Putamen (tissue), 1 donor: ENCODE data around the gene TASP1.
"Not testable (repeated sequence)": the region's sequence is repeated elsewhere in the genome, so short reads cannot be mapped to it uniquely, and the experiment has no call there.

Source experiments
- DNase-seq: peaks from one replicate; pipeline ENCODE4 v3.0.0-alpha.2; 2016; ENCODE audit warnings: low spot score

Gene TASP1

DNA sequence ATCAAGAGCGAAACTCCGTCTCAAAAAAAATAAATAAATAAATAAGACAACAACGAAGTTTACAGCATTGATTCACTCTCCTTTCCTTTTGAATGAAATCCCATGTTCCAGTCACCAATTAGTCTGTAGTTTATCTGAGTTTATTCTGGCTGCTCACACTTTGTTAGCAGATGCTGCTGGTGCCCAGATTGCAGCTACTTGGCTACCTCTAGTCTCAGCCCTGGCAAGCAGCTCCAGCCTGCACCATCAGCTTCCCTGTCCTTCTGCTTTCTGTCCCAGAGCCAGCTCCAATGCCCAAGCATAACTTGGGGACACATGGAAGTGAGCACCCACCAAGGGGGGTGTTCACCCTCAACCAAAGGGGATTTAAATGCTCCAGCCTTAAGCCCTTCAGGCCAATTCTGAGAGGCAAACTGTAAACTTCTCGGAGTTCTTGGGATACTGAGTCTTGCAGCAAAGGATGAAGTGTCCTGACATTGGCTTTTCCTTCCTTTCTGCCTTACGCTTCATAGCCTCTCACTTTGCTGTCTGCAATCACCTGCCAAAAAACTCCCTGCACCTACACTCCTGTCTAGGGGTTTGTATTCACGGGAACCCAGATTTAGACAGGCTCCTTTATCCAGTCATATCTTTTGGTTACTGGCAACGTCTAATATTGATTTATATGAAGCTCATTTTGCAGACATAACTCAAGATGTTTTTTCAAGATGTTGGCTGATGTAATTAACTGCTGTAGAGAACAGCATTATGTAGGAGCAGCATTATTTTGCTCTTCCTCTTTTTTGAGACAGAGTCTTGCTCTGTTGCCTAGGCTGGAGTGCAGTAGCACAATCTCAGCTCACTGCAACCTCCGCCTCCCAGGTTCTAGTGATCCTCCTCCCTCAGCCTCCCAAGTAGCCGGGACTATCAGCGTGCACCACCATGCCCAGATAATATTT lies 9.8 kb upstream of the TASP1 start:
- no peak for DNase-seq

DNA sequence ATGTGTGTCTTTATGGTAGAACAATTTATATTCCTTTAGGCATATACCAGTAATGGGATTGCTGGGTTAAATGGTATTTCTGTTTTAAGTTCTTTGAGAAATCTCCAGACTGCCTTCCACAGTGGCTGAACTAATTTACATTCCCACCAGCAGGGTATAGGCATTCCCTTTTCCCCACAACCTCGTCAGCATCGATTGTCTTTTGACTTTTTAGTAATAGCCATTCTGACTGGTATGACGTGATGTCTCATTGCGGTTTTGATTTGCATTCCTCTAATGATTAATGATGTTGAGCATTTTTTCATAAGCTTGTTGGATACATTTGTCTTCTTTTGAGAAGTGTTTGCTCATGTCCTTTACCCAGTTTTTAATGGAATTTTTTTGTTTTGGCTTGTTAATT lies 5.3 kb upstream of the TASP1 start:
- no peak for DNase-seq

DNA sequence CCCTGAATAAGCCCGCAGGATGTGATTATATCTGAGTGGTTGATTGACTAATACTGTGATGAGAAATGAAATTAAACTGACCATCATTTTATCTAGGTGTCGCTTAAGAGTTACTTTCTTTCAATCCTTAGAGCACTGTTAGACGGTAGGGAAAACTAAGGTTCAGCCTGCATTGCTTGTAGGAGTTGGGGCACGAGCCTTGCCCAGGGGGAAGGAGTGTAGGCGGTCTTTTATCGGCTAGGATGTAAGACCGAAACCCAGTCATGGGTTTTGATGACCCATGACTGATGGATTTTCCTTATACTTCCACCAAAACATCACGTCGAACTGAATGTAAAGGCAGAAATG lies 392 bp upstream of the TASP1 start:
- no peak for DNase-seq

DNA sequence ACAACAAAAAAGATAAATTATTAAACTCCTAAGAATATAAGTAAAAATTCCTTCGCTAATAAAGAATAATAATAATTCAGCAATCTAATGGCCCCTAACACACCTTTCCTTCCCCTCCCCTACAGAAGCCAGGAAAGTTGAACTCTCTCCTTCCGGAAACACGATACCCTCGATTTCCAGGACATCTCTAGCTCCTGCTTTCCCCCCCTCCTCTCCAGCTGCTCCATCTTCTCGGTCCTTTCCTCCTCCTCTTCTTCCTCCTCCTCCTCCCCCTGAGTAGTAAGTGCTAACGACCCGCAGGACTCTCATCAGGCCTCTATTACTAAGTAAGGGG lies 603 bp downstream of the TASP1 start:
- DNase-seq, result no peak

DNA sequence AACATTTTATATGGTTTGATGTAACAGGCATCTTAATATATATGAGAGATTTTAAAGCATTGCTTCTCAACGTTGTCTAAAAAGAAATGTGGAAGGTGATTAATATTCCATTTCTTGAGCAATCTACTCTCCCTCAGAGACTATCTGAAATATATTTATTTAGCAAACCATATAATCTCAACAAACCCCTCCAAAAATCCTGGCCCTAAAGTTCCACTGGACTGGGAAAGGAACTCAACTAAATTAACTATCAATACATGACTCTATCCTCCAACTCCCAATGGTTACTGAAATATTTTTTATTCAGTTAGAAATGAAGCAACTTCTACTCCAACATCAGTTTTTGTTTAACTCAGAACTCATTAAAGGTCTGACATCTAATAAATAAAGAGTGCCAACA lies 6.3 kb downstream of the TASP1 start:
- no peak for DNase-seq

DNA sequence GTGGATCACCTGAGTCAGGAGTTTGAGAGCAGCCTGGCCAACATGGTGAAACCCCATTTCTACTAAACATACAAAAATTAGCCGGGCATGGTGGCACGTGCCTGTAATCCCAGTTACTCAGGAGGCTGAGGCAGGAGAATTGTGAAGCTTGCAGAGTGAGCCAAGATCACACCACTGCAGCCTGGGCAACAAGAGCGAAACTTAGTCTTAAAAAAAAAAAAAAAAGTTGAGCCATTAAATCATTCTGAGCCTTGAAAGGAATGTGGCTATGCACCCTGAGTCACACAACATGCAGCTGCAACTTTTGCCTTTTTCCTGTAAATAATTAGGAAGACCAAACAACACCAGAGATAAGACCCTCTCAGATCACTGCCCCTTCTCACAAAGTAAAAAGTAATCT lies 11.2 kb downstream of the TASP1 start:
- DNase-seq, result not testable (repeated sequence)

DNA sequence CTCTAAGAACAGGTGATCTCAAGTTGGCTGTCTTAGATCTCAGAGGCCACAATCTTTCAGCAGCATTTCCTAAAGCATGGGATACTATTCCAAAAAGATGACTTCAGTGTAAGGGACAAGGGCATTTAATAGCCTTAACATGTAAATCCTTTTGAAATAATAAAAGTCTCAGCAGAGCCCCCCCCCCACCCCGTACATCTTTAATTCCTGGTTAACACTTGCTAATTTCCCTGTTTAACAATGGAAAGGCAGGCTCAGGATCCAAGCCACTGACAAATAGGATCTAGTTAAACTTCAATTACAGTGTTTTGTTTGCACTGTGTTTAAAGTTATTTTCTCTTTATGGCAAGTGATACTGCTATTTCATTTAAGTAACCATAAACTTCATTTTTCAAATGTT lies 12.0 kb downstream of the TASP1 start:
- DNase-seq, result no peak

DNA sequence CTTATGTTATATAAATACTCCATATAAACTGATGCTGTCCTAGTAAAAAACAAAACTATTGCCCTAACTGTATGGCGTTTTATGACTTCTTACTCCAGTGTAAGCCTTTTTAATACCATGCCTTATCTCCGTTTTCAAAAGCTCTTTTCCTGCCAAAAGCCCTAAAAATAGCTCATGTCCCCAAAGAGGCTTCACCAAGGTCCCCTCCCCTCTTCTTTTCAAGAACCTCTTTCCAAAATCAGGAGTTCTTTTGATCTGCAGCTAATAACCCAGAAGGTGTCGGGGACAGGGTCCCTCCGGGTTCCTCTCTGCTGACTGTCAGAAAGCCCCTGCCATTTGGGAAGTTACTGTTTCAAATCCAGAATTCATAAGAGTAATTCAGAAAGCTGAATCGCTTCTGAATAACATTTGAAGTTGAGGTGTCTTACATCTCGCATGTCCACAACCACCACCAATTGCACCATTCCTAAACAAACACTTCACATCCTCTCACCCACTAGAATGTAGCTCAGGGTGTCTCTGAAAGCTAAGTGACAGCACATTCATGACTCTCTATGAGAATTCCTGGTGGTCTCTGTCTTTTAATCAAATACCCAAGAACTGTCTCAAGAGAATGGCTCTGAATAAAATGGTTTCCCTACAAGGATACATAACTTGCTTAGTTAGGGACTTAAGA lies 13.3 kb downstream of the TASP1 start:
- DNase-seq, result no peak

DNA sequence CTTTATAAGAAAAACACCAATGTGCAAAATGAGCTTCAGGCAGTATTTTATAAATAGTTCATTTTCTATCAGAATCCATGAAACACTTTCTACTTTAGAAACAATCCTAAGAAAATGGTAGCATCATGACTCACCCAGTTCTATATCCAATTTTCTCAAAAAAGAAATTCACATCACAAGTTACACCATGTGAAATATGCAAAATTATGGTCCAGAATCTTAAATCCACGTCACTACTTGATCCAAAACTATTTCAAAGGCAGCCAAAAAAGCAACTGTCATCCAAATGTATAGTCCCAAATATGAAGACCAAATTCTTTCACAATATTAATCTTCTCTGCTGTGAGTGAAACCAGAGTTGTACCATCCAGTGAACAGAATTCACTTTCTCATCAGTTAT lies 19.3 kb downstream of the TASP1 start:
- not testable (repeated sequence) for DNase-seq

DNA sequence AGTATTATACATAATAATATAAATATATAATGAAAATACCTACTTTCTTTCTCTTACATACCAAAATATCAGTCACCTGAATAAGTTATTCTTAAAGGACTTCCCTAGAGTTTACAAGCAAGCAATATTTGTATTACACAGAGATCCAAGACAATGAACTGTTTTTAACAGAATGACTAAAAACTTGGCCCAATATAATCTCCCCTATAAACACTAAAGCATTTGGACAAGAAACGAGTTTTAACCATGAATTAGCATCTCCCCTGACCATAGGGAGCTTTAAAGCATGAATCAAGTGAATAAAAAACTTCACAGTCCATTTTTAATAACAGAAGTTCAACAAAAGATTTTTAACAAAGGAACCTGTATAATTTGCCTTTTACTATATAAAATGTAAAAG lies 20.3 kb downstream of the TASP1 start:
- not testable (repeated sequence) for DNase-seq

DNA sequence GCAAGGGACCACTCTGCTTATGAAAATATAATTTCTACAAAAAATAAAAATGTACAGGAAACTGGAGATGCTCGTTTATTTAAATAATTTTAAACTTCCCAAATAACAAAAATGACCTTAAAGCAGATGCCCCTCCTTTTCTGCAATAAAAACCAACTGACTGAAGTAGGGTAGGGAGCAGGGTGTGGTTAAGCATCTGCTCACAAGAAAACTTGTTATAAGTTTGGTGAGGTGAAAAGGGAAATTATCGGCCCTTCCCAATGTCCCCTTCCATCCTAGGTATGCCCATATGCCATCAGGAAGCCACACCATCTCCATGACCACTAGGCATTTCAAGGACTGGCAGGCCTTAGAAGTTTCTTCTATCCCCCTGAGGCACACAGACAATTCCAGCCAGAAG lies 21.1 kb downstream of the TASP1 start:
- not testable (repeated sequence) for DNase-seq

DNA sequence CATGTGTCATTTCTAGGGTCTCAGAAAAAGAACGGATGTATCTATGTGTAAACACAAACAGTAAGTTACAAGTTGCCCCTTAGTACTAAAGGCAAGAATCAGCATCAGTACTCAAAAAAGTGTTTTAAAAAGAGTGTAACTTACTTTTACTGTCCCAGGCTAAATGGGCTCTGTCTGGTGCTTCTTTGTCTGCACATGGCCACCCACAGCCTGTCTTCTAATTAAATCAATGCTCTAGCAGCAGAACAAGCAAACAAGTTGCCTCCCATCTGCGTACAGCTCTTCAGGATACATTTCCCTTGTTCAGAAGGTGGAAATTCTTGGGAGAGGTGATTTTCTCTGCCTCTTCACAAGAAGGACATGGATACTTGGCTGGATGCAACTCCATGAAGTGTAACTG lies 22.0 kb downstream of the TASP1 start:
- not testable (repeated sequence) for DNase-seq

DNA sequence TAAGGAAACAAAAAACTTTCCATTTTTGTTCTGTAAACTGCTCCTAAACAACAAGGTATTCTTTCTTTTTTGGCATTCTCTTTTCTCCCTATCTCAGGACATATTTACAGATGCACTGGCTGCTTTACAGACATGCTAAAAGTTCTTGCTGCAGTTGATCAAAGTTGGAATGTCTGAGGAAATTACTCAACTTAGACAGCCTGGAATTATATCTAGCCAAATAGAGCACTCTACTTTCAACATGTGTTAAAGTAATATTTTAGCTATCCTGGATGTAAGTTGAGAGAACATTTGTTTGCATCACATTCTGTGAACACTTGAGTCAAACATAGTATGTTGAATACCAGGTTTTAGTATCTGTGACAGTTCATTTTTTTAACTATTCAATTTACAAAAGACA lies 24.8 kb downstream of the TASP1 start:
- DNase-seq, result no peak

DNA sequence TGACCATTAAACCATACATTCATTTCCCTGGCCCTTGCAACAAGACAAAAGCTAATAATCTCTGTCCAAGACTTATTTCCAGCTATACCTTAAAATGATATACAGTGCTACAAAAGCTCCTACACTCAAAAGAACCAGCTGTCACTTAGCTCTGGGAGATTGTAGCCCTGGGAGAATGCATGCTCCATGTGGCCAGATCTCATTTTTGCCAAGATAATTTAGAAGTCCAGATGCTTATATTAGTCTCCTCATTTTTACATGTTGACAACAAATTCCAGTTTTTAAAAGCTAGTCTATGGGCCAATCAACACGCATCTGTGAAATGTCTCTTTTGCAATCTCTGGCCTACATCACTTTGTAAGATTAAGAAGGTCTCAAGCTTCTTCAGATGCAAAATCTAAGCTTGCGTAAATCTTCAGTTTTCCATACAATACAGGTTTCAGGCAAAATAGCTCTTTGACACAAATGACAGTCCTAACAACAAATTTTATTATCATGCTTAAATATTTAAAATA lies 27.1 kb downstream of the TASP1 start:
- DNase-seq, result no peak

DNA sequence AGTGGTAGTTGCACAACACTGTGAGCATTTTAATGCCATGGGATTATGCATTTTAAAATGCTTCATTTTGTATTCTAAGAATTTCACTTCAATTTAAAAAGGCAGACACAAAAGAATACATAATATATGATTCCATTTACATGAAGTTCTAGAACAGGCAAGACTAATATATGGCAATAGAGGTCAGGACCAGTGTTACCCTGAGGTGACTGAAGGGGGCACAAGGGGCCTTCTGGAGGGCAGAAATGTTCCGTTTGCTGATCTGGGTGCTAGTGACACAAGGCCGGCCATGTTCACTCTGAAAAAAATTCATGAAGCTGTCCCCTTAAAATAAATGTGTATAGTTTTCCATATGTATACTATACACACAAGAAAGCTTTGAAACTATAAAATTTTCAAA lies 28.5 kb downstream of the TASP1 start:
- no peak for DNase-seq

DNA sequence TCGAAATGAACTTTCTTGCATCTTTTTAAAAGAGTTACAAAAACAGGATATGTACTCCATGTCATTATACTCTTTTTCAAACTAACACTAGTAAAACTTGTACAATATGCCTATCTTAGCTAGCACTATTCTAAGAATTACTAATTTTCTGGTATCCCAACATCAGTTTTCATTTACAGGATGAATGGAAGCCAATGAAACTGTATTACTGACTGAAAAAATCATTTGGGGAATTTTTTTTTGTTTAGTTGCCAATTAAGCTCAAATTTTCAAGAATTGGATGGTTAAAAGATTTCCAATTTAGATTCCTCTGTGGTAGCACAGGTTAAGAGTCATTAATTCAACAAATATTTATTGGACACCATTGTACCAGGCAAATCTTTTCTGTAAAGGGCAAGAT lies 30.7 kb downstream of the TASP1 start:
- no peak for DNase-seq

DNA sequence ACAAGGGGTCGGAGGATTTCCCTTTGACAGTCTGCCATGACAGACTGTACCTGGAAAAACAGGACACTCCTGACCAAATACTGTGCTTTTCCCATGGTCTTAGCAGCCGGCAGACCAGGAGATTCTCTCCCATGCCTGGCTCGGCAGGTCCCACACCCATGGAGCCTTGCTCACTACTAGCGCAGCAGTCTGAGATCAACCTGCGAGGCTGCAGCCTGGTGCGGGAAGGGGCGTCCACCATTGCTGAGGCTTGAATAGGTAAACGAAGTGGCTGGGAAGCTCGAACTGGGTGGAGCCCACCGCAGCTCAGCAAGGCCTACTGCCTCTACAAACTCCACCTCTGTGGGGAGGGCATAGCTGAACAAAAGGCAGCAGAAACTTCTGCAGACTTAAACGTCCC lies 45.3 kb downstream of the TASP1 start:
- not testable (repeated sequence) for DNase-seq

DNA sequence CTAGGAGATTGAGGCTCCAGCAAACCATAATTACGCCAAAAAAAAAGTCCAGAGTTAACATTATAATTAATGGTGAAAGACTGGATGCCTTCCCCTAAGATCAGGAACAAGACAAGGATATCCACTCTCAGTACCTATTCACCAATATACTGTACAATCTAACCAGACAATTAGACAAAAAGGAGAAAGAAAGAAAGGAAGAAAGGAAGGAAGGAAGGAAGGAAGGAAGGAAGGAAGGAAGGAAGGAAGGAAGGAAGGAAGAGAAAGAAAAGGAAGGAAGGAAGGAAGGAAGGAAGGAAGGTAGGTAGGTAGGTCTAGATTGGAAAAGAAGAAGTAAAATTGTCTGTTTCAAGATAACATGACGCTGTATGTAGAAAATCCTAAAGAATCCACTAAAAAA lies 50.7 kb downstream of the TASP1 start:
- DNase-seq, result no peak

DNA sequence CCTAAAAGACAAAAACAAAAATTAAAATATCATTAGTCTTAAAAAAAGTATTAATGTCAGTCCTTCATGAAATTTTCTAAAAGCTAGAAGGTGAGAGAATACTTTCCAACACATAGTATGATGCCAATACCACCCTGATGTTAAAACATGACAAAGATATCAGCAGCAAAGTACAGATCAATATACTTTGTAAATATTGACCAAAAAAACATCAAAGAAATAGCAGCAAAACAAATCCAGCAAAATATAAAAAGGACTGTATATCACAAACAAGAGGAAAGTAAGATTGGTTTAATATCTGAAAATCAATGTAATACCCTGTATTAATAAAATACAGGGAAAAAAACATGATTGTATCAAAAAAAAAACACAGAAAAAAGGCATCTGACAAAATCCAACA lies 51.4 kb downstream of the TASP1 start:
- DNase-seq, result no peak

DNA sequence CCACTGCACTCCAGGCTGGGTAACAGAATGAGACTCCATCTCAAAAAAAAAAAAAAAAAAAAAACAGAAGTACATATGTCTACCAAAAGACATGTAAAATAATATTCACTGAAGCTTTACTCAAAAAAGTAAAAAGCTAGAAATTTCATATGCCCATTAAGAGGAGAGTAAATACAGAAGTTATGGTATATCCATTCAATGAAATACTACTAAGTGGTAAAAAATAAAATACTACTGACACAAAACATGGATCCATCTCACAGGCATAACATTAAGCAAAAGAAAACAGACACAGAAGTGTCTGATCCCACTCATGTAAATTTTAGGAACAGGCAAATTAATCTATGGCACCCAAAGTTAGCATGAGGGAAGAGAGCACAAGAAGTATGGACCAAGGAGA lies 52.6 kb downstream of the TASP1 start:
- no peak for DNase-seq

DNA sequence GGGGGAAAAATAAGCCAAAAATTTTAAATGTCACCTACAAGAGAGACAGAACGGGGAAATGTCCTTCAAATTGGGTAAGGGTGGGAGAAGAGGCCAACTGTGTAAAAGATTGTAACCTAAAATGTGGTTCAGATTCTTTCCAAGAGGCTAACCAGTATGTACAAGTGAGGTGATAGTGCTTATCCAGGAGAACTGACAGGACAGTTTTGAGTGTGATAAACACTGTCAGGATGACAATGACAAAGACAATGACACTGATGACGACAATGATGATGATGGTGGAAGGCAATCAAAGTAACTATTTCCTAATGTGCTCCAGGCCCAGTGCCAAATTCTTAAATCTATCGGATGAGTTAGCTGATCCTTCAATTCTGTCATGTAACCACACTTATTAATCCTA lies 57.3 kb downstream of the TASP1 start:
- DNase-seq, result no peak

DNA sequence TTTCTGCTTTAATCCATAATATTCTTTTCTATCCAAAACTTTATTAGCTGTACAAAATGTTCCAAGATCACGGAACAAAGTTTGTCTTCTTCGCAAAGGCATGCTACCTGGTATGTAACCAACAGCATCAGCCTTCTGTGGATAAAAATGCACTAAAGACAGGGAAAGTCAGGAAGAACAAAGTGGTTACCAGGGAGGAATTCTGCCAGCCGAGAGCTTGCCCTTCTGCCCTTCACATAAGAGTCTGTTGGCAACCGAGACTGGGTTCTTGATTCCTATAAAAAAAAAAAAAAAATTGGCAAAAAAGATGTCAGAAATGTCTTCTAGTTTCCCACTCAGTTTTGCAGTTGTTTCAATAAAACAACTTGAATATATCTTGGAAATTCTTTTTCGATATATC lies 58.0 kb downstream of the TASP1 start:
- no peak for DNase-seq

DNA sequence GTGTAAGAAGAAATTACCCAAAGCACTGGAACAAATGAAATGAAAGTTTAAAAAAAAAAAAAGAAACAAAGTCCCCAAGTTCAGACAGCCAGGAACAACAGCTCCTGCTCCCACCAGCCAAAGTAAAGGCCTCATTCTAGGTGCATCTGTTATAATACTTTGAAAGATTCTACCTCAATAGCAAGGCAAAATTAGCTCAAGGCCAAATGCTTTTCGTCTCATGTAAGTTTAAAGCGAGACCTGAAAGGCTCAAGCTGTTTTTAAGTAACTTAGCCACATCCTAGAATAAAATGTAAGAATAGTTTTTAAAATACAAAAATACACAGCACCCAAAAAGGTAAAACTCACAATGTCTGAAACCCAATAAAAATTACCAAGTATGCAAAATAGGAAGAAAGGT lies 64.7 kb downstream of the TASP1 start:
- no peak for DNase-seq

DNA sequence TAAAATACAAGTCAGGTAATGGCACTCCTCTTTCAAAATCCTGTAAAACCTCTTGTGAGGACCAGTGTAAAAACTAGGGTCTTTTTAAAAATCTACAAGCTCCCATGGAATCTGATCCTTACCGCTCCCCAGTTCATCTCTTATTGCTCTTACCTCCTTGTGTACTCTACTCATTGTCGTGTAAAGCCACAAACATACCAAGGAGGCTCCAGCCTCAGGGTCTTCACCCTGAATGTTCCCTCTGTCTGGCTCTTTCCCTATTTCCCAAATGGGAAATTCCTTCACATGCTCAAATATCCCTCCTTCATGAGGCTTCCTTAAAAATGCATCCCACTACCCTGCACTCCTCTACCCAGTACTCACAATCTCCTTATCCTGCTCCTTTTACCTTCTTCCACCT lies 67.1 kb downstream of the TASP1 start:
- no peak for DNase-seq
